Stimulated activated CD4-positive, alpha-beta T cell treated with anti-CD3 and anti-CD28 coated beads, Interleukin-4, amount 100 ng/mL, for 4 hours (primary cell): ENCODE results near the gene KDM1B.
"Not testable (repeated sequence)": the region's sequence is repeated elsewhere in the genome, so short reads cannot be mapped to it uniquely, and the experiment has no call there.

Experiments used
- DNase-seq, 2 experiments: peaks; one replicate each; pipeline ENCODE4 v3.0.0-alpha.2; 2020

The KDM1B gene

GRCh38 chr6:18151391-18151790, 3.8 kb upstream of the KDM1B start:
- DNase-seq, result not testable (repeated sequence)

- DNase-seq, result no peak
Measured at GRCh38 chr6:18151801-18152200, 3.4 kb upstream of the KDM1B start.

GRCh38 chr6:18153311-18153703, 1.9 kb upstream of the KDM1B start:
- no peak for DNase-seq

- no peak for DNase-seq
Measured at GRCh38 chr6:18154507-18155149, 594 bp upstream of the KDM1B start, which contains the start of gene TPMT. Gene TPMT (minus strand): TSS chr6:18155077. CDS start chr6:18149127, 5,950 bp downstream.

GRCh38 chr6:18155864-18156421, 721 bp downstream of the KDM1B start:
- peak; percentile 37 to 45 for DNase-seq

GRCh38 chr6:18160911-18161310, 5.7 kb downstream of the KDM1B start:
- no peak for DNase-seq

GRCh38 chr6:18161431-18161830, 6.2 kb downstream of the KDM1B start:
- DNase-seq, result no peak

GRCh38 chr6:18162401-18162800, 7.2 kb downstream of the KDM1B start:
- DNase-seq, result no peak

- no peak for DNase-seq
Measured at GRCh38 chr6:18165751-18166150, 10.5 kb downstream of the KDM1B start.

- no peak for DNase-seq
Measured at GRCh38 chr6:18166312-18167036, 11.3 kb downstream of the KDM1B start.

- DNase-seq, result no peak
Measured at GRCh38 chr6:18168264-18168663, 13.0 kb downstream of the KDM1B start.

GRCh38 chr6:18171871-18172270, 16.6 kb downstream of the KDM1B start:
- no peak for DNase-seq

GRCh38 chr6:18176198-18176597, 21.0 kb downstream of the KDM1B start:
- DNase-seq, result not testable (repeated sequence)

GRCh38 chr6:18177286-18177965, 22.2 kb downstream of the KDM1B start:
- no peak for DNase-seq

- DNase-seq, result no peak
Measured at GRCh38 chr6:18178960-18179615, 23.9 kb downstream of the KDM1B start.

GRCh38 chr6:18179770-18180356, 24.6 kb downstream of the KDM1B start:
- DNase-seq, result no peak

GRCh38 chr6:18182568-18182967, 27.3 kb downstream of the KDM1B start:
- no peak for DNase-seq

GRCh38 chr6:18183766-18184165, 28.5 kb downstream of the KDM1B start:
- DNase-seq, result no peak

- no peak for DNase-seq
Measured at GRCh38 chr6:18185624-18186023, 30.4 kb downstream of the KDM1B start.

- no peak for DNase-seq
Measured at GRCh38 chr6:18186033-18186432, 30.8 kb downstream of the KDM1B start.

GRCh38 chr6:18186540-18187250, 31.5 kb downstream of the KDM1B start:
- no peak for DNase-seq

GRCh38 chr6:18187701-18188100, 32.5 kb downstream of the KDM1B start:
- DNase-seq, result no peak
